ENCODE measurements around the gene MTHFD2L.

The MTHFD2L gene

GRCh38 chr4:74263551-74263950 lies 105.6 kb downstream of the MTHFD2L start:
- no peak for DNase-seq (ENCODE audit: insufficient read length, low spot score)
- TF ChIP-seq CTCF (IDR thresholded peaks at IDR 0.05; ENCODE audit: insufficient read depth, missing control alignments), result no peak
- no peak for FAIRE-seq

- DNase-seq (ENCODE audit: insufficient read length, low spot score) (no peak), FAIRE-seq (no peak)
- no peak for TF ChIP-seq CTCF (IDR thresholded peaks at IDR 0.05; ENCODE audit: insufficient read depth, missing control alignments)
Observed at GRCh38 chr4:74266081-74266480, 108.2 kb downstream of the MTHFD2L start.

- DNase-seq (ENCODE audit: insufficient read length, low spot score) (no peak), FAIRE-seq (no peak)
- no peak for TF ChIP-seq CTCF (IDR thresholded peaks at IDR 0.05; ENCODE audit: insufficient read depth, missing control alignments)
Observed at GRCh38 chr4:74267998-74268606, 110.2 kb downstream of the MTHFD2L start.

GRCh38 chr4:74268643-74269042 lies 110.7 kb downstream of the MTHFD2L start:
- no peak for TF ChIP-seq CTCF (IDR thresholded peaks at IDR 0.05; ENCODE audit: insufficient read depth, missing control alignments)
- DNase-seq (ENCODE audit: insufficient read length, low spot score), result no peak
- FAIRE-seq, result no peak

- DNase-seq (ENCODE audit: insufficient read length, low spot score) (no peak), FAIRE-seq (no peak)
Observed at GRCh38 chr4:74278490-74278889, 120.6 kb downstream of the MTHFD2L start.

GRCh38 chr4:74279716-74280115 lies 121.8 kb downstream of the MTHFD2L start:
- no peak for TF ChIP-seq CTCF (IDR thresholded peaks at IDR 0.05; ENCODE audit: insufficient read depth, missing control alignments)
- peak; percentile 11 for FAIRE-seq
- no peak for DNase-seq (ENCODE audit: insufficient read length, low spot score)

More at GRCh38 chr4:74278490-74278889, 120.6 kb downstream of the MTHFD2L start:
- TF ChIP-seq CTCF (IDR thresholded peaks at IDR 0.05; ENCODE audit: insufficient read depth, missing control alignments), result no peak

- DNase-seq (ENCODE audit: insufficient read length, low spot score) (no peak), FAIRE-seq (no peak)
- TF ChIP-seq CTCF (IDR thresholded peaks at IDR 0.05; ENCODE audit: insufficient read depth, missing control alignments), result no peak
Observed at GRCh38 chr4:74282926-74283325, 125.0 kb downstream of the MTHFD2L start.
